K562 (cell line): ENCODE measurements around the gene ZNF584. TPM values are rescaled to one million over a fixed set of nuclear protein-coding genes. Genes with fewer than 3 reads are reported as not detected.
A peak's percentile ranks its signal among the peaks of the same experiment; 100 is the strongest.

Experiments used
- ATF6 ChIP-seq: sonication (generic); formaldehyde crosslinking; IDR thresholded peaks from 2 replicates; pipeline ENCODE4 v1.4.0; 2020; ENCODE audit warnings: mild to moderate bottlenecking, missing genetic modification reagents
- BHLHE40 ChIP-seq: IDR thresholded peaks from 2 replicates; pipeline ENCODE4 v1.6.1; 2011; ENCODE audit warnings: low read length, improper control_type of control experiment
- CGGBP1 ChIP-seq: fragments of 250-450 bp; sonication (Bioruptor Pico); IDR thresholded peaks from 2 replicates; pipeline ENCODE4 v1.9.0; 2021; ENCODE audit warnings: mild to moderate bottlenecking
- CREB3 ChIP-seq: fragments of 450-650 bp; conservative IDR thresholded peaks from 2 replicates; pipeline ENCODE4 v1.6.1; 2016; ENCODE audit warnings: missing genetic modification characterization, low read depth, mild to moderate bottlenecking, missing compliant biosample characterization, moderate library complexity
- CTBP1 ChIP-seq: fragments of 450-650 bp; IDR thresholded peaks from 2 replicates; pipeline ENCODE4 v1.6.1; 2016; ENCODE audit warnings: borderline replicate concordance
- E2F1 ChIP-seq: sonication (generic); formaldehyde crosslinking; IDR thresholded peaks from 2 replicates; pipeline ENCODE4 v1.8.1; 2023; ENCODE audit warnings: mild to moderate bottlenecking, missing genetic modification reagents, moderate library complexity
- E2F3 ChIP-seq: fragments of 250-450 bp; sonication (Bioruptor Pico); IDR thresholded peaks from 2 replicates; pipeline ENCODE4 v1.4.0; 2020; ENCODE audit warnings: mild to moderate bottlenecking
- ELK3 ChIP-seq: fragments of 450-650 bp; formaldehyde crosslinking; IDR thresholded peaks from 2 replicates; pipeline ENCODE4 v1.4.0; 2020; ENCODE audit warnings: mild to moderate bottlenecking
- EWSR1 ChIP-seq: fragments of 450-650 bp; IDR thresholded peaks from 2 replicates; pipeline ENCODE4 v1.6.1; 2018; ENCODE audit warnings: borderline replicate concordance, mild to moderate bottlenecking, low read depth, moderate library complexity; ENCODE audit not compliant: partially characterized antibody
- FOSL1 ChIP-seq: fragments of 200-800 bp; sonication (Bioruptor generic); conservative IDR thresholded peaks from 2 replicates; pipeline ENCODE4 v1.6.1; 2016; ENCODE audit warnings: missing genetic modification characterization, missing compliant biosample characterization
- HES1 ChIP-seq: fragments of 450-650 bp; IDR thresholded peaks from 2 replicates; pipeline ENCODE4 v1.6.1; 2016; ENCODE audit warnings: low read depth, mild to moderate bottlenecking, moderate library complexity
- JUNB ChIP-seq: fragments of 450-650 bp; formaldehyde crosslinking; conservative IDR thresholded peaks from 2 replicates; pipeline ENCODE4 v1.4.0; 2020; ENCODE audit warnings: mild to moderate bottlenecking
- KHSRP ChIP-seq: fragments of 450-650 bp; IDR thresholded peaks from 2 replicates; pipeline ENCODE4 v1.6.1; 2017
- NEUROD1 ChIP-seq: fragments of 150-350 bp; IDR thresholded peaks from 2 replicates; pipeline ENCODE4 v1.6.1; 2014; ENCODE audit warnings: borderline replicate concordance, low read length, low read depth; ENCODE audit not compliant: partially characterized antibody
- NUFIP1 ChIP-seq: fragments of 450-650 bp; IDR thresholded peaks from 2 replicates; pipeline ENCODE4 v1.6.1; 2018; ENCODE audit not compliant: partially characterized antibody
- RBM34 ChIP-seq: fragments of 200-400 bp; formaldehyde crosslinking; IDR thresholded peaks from 2 replicates; pipeline ENCODE4 v1.6.1; 2018; ENCODE audit warnings: low read length, borderline replicate concordance; ENCODE audit not compliant: insufficient read depth
- RNF2 ChIP-seq: sonication (generic); IDR thresholded peaks from 2 replicates; pipeline ENCODE4 v1.6.1; 2016
- ZFP30 ChIP-seq: fragments of 250-450 bp; sonication (Bioruptor Pico); IDR thresholded peaks from 2 replicates; pipeline ENCODE4 v1.8.0; 2022; ENCODE audit warnings: moderate library complexity, mild to moderate bottlenecking, inconsistent platforms, borderline replicate concordance
- ZKSCAN8 ChIP-seq: fragments of 200-800 bp; sonication (Bioruptor generic); IDR thresholded peaks from 2 replicates; pipeline ENCODE4 v1.6.1; 2016; ENCODE audit warnings: missing genetic modification characterization, missing compliant biosample characterization
- ZNF143 ChIP-seq: sonication (generic); formaldehyde crosslinking; IDR thresholded peaks from 2 replicates; pipeline ENCODE4 v1.9.0; 2022; ENCODE audit warnings: mild to moderate bottlenecking, missing genetic modification reagents
- ZNF24 ChIP-seq: fragments of 450-650 bp; IDR thresholded peaks from 2 replicates; pipeline ENCODE4 v1.6.1; 2016
- ZNF589 ChIP-seq: fragments of 200-800 bp; sonication (Bioruptor generic); IDR thresholded peaks from 2 replicates; pipeline ENCODE4 v1.6.1; 2016; ENCODE audit warnings: low read depth, missing genetic modification characterization, missing compliant biosample characterization
- ZNF76 ChIP-seq: fragments of 250-450 bp; sonication (Bioruptor Pico); IDR thresholded peaks from 2 replicates; pipeline ENCODE4 v1.4.0; 2020; ENCODE audit warnings: mild to moderate bottlenecking, moderate library complexity, borderline replicate concordance
- polyA plus RNA-seq, 8 experiments: library from polyadenylated mRNA; depleted of rRNA in 4 of 8; stranded (reverse) in 5 of 8; unstranded in 3 of 8; fragments of >200 nt; fragmentation: Nextera tagmentation in 2 of 8; fragmentation: Illumina TruSeq in 1 of 8; extraction: Ambion mirVana in 2 of 8; extraction: Trizol in 1 of 8; gene quantifications; 2 replicates each; pipeline versions ENCODE4 v1.2.1 to v1.2.3, GENCODE V29; 2011 to 2014; ENCODE audit warnings: inconsistent platforms in 1 of 8, missing spikeins in 1 of 8
- total RNA-seq, 7 experiments: library from RNA; depleted of rRNA in 6 of 7; stranded (reverse); fragments of >200 nt in 6 of 7; fragmentation: Illumina TruSeq in 2 of 7; extraction: Trizol in 2 of 7; gene quantifications; 2 replicates each; pipeline versions ENCODE4 v1.2.1 to v1.2.3, GENCODE V29; 2011 to 2021; ENCODE audit warnings: low replicate concordance in 1 of 7

The ZNF584 gene
- total and polyA plus RNA-seq, 9 of the 15 experiments (the other 6 are each of a cell fraction or from before 2014, with no cell fraction given), result 5.8 to 43.4 (median 24.6) TPM

GRCh38 chr19:58466760-58467589 is 58.5 kb downstream of the ZNF584 start, which contains the start of gene ZNF324 (continued):
- TF ChIP-seq ATF6 (CRISPR knock-in tag), result no peak
- no peak for TF ChIP-seq KHSRP
- TF ChIP-seq HES1, result no peak
- peak; percentile 85 for TF ChIP-seq ZNF143 (CRISPR knock-in tag)
- no peak for TF ChIP-seq NUFIP1
- no peak for TF ChIP-seq FOSL1 (tag)
- TF ChIP-seq CGGBP1 (CRISPR knock-in tag), result no peak
- TF ChIP-seq CREB3, result no peak
- peak; percentile 79; the same call in 1 of the 2 replicates for TF ChIP-seq E2F3 (CRISPR knock-in tag)
- no peak for TF ChIP-seq ELK3
- no peak for TF ChIP-seq ZKSCAN8 (CRISPR knock-in tag)
- TF ChIP-seq CTBP1, result peak; percentile 24; the same call in 1 of the 2 replicates
- no peak for TF ChIP-seq ZNF76 (CRISPR knock-in tag)
- TF ChIP-seq RBM34, result no peak
- TF ChIP-seq ZFP30, result no peak
- TF ChIP-seq EWSR1, result no peak
- peak; percentile 44; the same call in 1 of the 2 replicates for TF ChIP-seq E2F1 (CRISPR knock-in tag)
- no peak for TF ChIP-seq JUNB (CRISPR knock-in tag)
- TF ChIP-seq ZNF24, result no peak
- no peak for TF ChIP-seq ZNF589 (CRISPR knock-in tag)
- TF ChIP-seq RNF2, result 0 out of 2 replicates have a peak, but pooled peaks have one; percentile 8
- TF ChIP-seq BHLHE40, result peak; percentile 39; the same call in 1 of the 2 replicates
- no peak for TF ChIP-seq NEUROD1
